Osteoblast (primary cell): ENCODE data around the gene TIGD6. TPM values are rescaled to one million over a fixed set of nuclear protein-coding genes. Genes with fewer than 3 reads are reported as not detected.
"Not testable (repeated sequence)": the region's sequence is repeated elsewhere in the genome, so short reads cannot be mapped to it uniquely, and the experiment has no call there.

ENCODE experiments used
- DNase-seq: peaks from one replicate; pipeline ENCODE4 v3.0.0; 2011; ENCODE audit warnings: low spot score, mixed read lengths; ENCODE audit not compliant: insufficient read length; ENCODE audit errors: missing footprints
- H2AFZ ChIP-seq: 2 replicates; pipeline ENCODE4 v1.6.0; 2011; ENCODE audit warnings: mild to moderate bottlenecking, low read length
- H3K27ac ChIP-seq: 2 replicates; pipeline ENCODE4 v1.5.1; 2011; ENCODE audit warnings: mild to moderate bottlenecking, low read depth, low read length, moderate library complexity
- H3K27me3 ChIP-seq: 2 replicates; pipeline ENCODE4 v1.6.0; 2012; ENCODE audit warnings: mild to moderate bottlenecking, control low read depth, inconsistent platforms, low read length, moderate library complexity; ENCODE audit not compliant: insufficient read depth
- H3K36me3 ChIP-seq: 2 replicates; pipeline ENCODE4 v1.5.1; 2011; ENCODE audit warnings: mild to moderate bottlenecking, low read length, control low read depth, moderate library complexity; ENCODE audit not compliant: insufficient read depth
- H3K4me1 ChIP-seq: 2 replicates; pipeline ENCODE4 v1.5.1; 2011; ENCODE audit warnings: mild to moderate bottlenecking, low read length, control low read depth, moderate library complexity; ENCODE audit not compliant: insufficient read depth
- H3K4me2 ChIP-seq: 2 replicates; pipeline ENCODE4 v1.6.0; 2011; ENCODE audit warnings: mild to moderate bottlenecking, low read length; ENCODE audit not compliant: insufficient read depth
- H3K4me3 ChIP-seq: fragments of 200-600 bp; sonication (generic); 3 replicates; pipeline ENCODE4 v1.5.1; 2012; ENCODE audit warnings: mild to moderate bottlenecking, low read length, inconsistent platforms; ENCODE audit not compliant: insufficient read depth
- H3K79me2 ChIP-seq: 2 replicates; pipeline ENCODE4 v1.6.0; 2012; ENCODE audit warnings: mild to moderate bottlenecking, low read length, control low read depth, inconsistent platforms; ENCODE audit not compliant: insufficient read depth
- H3K9me3 ChIP-seq: 2 replicates; pipeline ENCODE4 v1.5.1; 2011; ENCODE audit warnings: low read depth, low read length, control low read depth
- H4K20me1 ChIP-seq: 2 replicates; pipeline ENCODE4 v1.6.0; 2012; ENCODE audit warnings: mild to moderate bottlenecking, low read length, control low read depth; ENCODE audit not compliant: insufficient read depth
- total RNA-seq: library from RNA; depleted of rRNA; stranded (reverse); fragments of >200 nt; gene quantifications from 2 replicates; pipeline ENCODE4 v1.2.3, GENCODE V29; 2012
- TF ChIP-seq, protein P1 (sequence below): IDR thresholded peaks from 2 replicates; pipeline ENCODE4 v1.5.1; 2011; ENCODE audit warnings: mild to moderate bottlenecking, low read depth, low read length, moderate library complexity; ENCODE audit errors: extremely low read depth

The TIGD6 gene
- total RNA-seq, 1 donor = 9.8 TPM

DNA sequence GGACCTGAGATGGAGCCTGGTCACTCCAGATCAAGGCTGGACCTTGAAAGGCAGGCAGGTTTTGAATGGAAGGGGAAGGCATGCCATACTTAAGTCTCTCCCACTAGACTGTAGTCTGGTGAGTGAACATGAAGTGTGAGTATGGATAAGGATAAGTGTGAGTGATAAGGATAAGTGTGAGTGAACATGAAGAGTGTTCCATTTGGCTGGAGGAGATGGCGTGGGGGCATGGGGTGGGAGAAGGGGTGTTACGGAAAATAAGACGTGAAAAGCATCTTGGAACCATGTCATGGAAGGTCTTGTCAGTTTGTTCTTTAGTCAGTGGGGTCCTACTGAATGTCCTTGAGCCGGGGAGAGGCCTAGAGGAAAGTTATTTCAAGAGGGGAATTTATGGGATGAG lies 32.9 kb upstream of the TIGD6 start:
- no peaks in the 10 kb centered on the region for H4K20me1 ChIP-seq
- H3K27me3 ChIP-seq = no peaks in the 10 kb centered on the region
- DNase-seq = no peak
- TF ChIP-seq, protein P1, sequence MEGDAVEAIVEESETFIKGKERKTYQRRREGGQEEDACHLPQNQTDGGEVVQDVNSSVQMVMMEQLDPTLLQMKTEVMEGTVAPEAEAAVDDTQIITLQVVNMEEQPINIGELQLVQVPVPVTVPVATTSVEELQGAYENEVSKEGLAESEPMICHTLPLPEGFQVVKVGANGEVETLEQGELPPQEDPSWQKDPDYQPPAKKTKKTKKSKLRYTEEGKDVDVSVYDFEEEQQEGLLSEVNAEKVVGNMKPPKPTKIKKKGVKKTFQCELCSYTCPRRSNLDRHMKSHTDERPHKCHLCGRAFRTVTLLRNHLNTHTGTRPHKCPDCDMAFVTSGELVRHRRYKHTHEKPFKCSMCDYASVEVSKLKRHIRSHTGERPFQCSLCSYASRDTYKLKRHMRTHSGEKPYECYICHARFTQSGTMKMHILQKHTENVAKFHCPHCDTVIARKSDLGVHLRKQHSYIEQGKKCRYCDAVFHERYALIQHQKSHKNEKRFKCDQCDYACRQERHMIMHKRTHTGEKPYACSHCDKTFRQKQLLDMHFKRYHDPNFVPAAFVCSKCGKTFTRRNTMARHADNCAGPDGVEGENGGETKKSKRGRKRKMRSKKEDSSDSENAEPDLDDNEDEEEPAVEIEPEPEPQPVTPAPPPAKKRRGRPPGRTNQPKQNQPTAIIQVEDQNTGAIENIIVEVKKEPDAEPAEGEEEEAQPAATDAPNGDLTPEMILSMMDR = no peak
- H2AFZ ChIP-seq = no peak overlapping the region
- no peaks in the 10 kb centered on the region for H3K9me3 ChIP-seq
- H3K4me2 ChIP-seq = no peak overlapping the region
- no peak overlapping the region for H3K4me3 ChIP-seq
- H3K79me2 ChIP-seq = peaks cover 27% of the 10 kb centered on the region
- peak overlapping the region; percentile 16 for H3K27ac ChIP-seq
- peaks cover 37% of the 10 kb centered on the region for H3K4me1 ChIP-seq
- peaks cover 89% of the 10 kb centered on the region for H3K36me3 ChIP-seq

GRCh38 chr5:150028047-150028446 lies 27.6 kb upstream of the TIGD6 start:
- H3K27me3 ChIP-seq = not testable (repeated sequence)
- peaks cover 95% of the 10 kb centered on the region for H3K36me3 ChIP-seq
- peaks cover 33% of the 10 kb centered on the region for H3K79me2 ChIP-seq

DNA sequence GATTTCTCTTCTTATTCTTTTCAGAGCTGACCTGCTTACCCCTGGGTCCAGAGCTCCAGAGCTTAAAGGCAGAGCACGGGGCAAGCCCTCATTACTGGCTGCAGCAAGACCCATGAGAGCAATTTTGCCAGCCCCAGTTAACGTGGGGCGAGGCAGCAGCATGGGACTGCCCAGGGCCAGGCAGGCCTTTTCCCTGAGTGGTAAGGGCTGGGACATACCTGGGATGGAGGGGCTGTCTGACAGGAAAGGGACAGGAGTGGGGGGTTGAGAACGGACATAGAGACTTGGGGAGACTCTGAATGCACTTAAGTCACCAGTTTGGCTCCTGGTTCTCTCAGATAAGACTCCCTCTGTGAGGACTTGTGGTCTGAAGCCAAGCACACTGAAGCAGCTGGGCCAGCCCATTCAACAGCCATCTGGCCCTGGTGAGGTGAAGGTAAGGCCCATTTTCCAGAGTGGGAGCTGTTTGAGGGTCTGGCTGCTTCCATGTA lies 26.3 kb upstream of the TIGD6 start:
- no peak overlapping the region for H3K27ac ChIP-seq
- no peaks in the 10 kb centered on the region for H3K27me3 ChIP-seq
- peaks cover 3% of the 10 kb centered on the region for H4K20me1 ChIP-seq
- no peak overlapping the region for H3K4me3 ChIP-seq
- peaks cover 88% of the 10 kb centered on the region for H3K36me3 ChIP-seq
- TF ChIP-seq, protein P1 = no peak
- peaks cover 37% of the 10 kb centered on the region for H3K79me2 ChIP-seq
- H3K9me3 ChIP-seq = no peaks in the 10 kb centered on the region
- peaks cover 31% of the 10 kb centered on the region for H3K4me1 ChIP-seq
- no peak overlapping the region for H2AFZ ChIP-seq
- DNase-seq = no peak
- H3K4me2 ChIP-seq = no peak overlapping the region

More at GRCh38 chr5:150028047-150028446, 27.6 kb upstream of the TIGD6 start:
- H3K4me3 ChIP-seq, H3K9me3 ChIP-seq, H3K4me2 ChIP-seq, H3K27ac ChIP-seq, H4K20me1 ChIP-seq, H2AFZ ChIP-seq, DNase-seq: not testable (repeated sequence)
- H3K4me1 ChIP-seq = peaks cover 18% of the 10 kb centered on the region

DNA sequence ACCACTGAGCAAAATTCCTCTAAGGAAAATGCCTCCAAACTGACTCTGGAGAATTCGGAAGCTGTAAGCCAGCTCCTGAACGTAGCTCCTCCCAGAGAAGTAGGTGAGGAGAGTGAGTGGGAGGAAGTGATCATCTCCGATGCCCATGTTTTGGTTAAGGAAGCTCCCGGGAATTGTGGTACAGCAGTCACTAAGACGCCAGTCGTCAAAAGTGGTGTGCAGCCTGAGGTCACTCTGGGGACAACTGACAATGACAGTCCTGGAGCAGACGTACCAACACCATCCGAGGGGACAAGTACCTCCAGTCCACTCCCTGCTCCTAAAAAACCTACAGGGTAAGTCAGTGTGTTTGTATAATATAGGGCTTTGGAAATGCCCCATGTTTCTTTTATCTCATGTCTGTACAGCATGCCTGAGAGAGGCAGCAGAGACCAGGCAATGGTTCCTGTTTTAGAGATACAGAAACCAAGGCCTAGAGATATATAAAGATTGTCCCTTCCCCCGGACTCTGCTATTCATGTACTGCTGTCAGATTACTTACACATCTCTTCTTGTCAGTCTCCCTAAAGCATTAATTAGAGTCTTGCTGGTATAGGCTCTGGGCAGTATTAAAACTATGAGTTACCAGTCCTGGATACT lies 24.0 kb upstream of the TIGD6 start:
- peak overlapping the region; percentile 21 for H3K4me2 ChIP-seq
- H3K4me1 ChIP-seq = peaks cover 41% of the 10 kb centered on the region
- TF ChIP-seq, protein P1 = peak; percentile 43
- DNase-seq = no peak
- no peaks in the 10 kb centered on the region for H3K27me3 ChIP-seq
- peak overlapping the region; percentile 25 for H3K27ac ChIP-seq
- H3K36me3 ChIP-seq = peaks cover 84% of the 10 kb centered on the region
- H3K9me3 ChIP-seq = no peaks in the 10 kb centered on the region
- H4K20me1 ChIP-seq = peaks cover 5% of the 10 kb centered on the region
- no peak overlapping the region for H2AFZ ChIP-seq
- peaks cover 40% of the 10 kb centered on the region for H3K79me2 ChIP-seq
- no peak overlapping the region for H3K4me3 ChIP-seq
